ENCODE results near the gene SH3RF1. TPM values are rescaled to one million over a fixed set of nuclear protein-coding genes. Genes with fewer than 3 reads are reported as not detected.

Gene SH3RF1
- total RNA-seq, 1 donor from 2014 or later, result 35.2 TPM

GRCh38 chr4:169050284-169050683 is 220.5 kb downstream of the SH3RF1 start:
- no peak for DNase-seq
- no peak overlapping the region for H3K27ac Mint-ChIP-seq (ENCODE audit: unreplicated experiment)
- TF ChIP-seq CTCF (IDR thresholded peaks at IDR 0.05; ENCODE audit: partially characterized antibody, unreplicated experiment), result no peak
- no peak overlapping the region for H3K4me3 Mint-ChIP-seq (ENCODE audit: unreplicated experiment)
- H3K9me3 Mint-ChIP-seq (ENCODE audit: unreplicated experiment), result peaks cover 2% of the 10 kb centered on the region
- H3K36me3 Mint-ChIP-seq (ENCODE audit: unreplicated experiment), result peaks cover 5% of the 10 kb centered on the region
- H3K27me3 Mint-ChIP-seq (ENCODE audit: unreplicated experiment), result peaks cover 4% of the 10 kb centered on the region
- no peaks in the 10 kb centered on the region for H3K4me1 Mint-ChIP-seq (ENCODE audit: low read depth, unreplicated experiment)

GRCh38 chr4:169048868-169049414 is 221.8 kb downstream of the SH3RF1 start:
- no peak for DNase-seq
- no peaks in the 10 kb centered on the region for H3K4me1 Mint-ChIP-seq (ENCODE audit: low read depth, unreplicated experiment)
- H3K9me3 Mint-ChIP-seq (ENCODE audit: unreplicated experiment), result no peaks in the 10 kb centered on the region
- H3K36me3 Mint-ChIP-seq (ENCODE audit: unreplicated experiment), result peaks cover 5% of the 10 kb centered on the region
- TF ChIP-seq CTCF (IDR thresholded peaks at IDR 0.05; ENCODE audit: partially characterized antibody, unreplicated experiment), result no peak
- peaks cover 2% of the 10 kb centered on the region for H3K27me3 Mint-ChIP-seq (ENCODE audit: unreplicated experiment)
- H3K27ac Mint-ChIP-seq (ENCODE audit: unreplicated experiment), result no peak overlapping the region
- H3K4me3 Mint-ChIP-seq (ENCODE audit: unreplicated experiment), result no peak overlapping the region

- peaks cover under 1% of the 10 kb centered on the region for H3K27me3 Mint-ChIP-seq (ENCODE audit: unreplicated experiment)
- no peaks in the 10 kb centered on the region for H3K9me3 Mint-ChIP-seq (ENCODE audit: unreplicated experiment)
- H3K27ac Mint-ChIP-seq (ENCODE audit: unreplicated experiment), result no peak overlapping the region
- H3K4me1 Mint-ChIP-seq (ENCODE audit: low read depth, unreplicated experiment), result no peaks in the 10 kb centered on the region
- H3K4me3 Mint-ChIP-seq (ENCODE audit: unreplicated experiment), result no peak overlapping the region
- DNase-seq, result no peak
- TF ChIP-seq CTCF (IDR thresholded peaks at IDR 0.05; ENCODE audit: partially characterized antibody, unreplicated experiment), result no peak
- no peaks in the 10 kb centered on the region for H3K36me3 Mint-ChIP-seq (ENCODE audit: unreplicated experiment)
Measured at GRCh38 chr4:169047956-169048355, 222.8 kb downstream of the SH3RF1 start.

- H3K27ac Mint-ChIP-seq (ENCODE audit: unreplicated experiment), result no peak overlapping the region
- TF ChIP-seq CTCF (IDR thresholded peaks at IDR 0.05; ENCODE audit: partially characterized antibody, unreplicated experiment), result no peak
- H3K4me1 Mint-ChIP-seq (ENCODE audit: low read depth, unreplicated experiment), result no peaks in the 10 kb centered on the region
- H3K27me3 Mint-ChIP-seq (ENCODE audit: unreplicated experiment), result no peaks in the 10 kb centered on the region
- no peaks in the 10 kb centered on the region for H3K9me3 Mint-ChIP-seq (ENCODE audit: unreplicated experiment)
- no peak overlapping the region for H3K4me3 Mint-ChIP-seq (ENCODE audit: unreplicated experiment)
- no peak for DNase-seq
- H3K36me3 Mint-ChIP-seq (ENCODE audit: unreplicated experiment), result peaks cover 6% of the 10 kb centered on the region
Measured at GRCh38 chr4:169045862-169046584, 224.7 kb downstream of the SH3RF1 start.

- Mint-ChIP-seq H3K4me3 (ENCODE audit: unreplicated experiment) (no peak overlapping the region), H3K4me1 (ENCODE audit: low read depth, unreplicated experiment) (no peaks in the 10 kb centered on the region), H3K27ac (ENCODE audit: unreplicated experiment) (no peak overlapping the region), H3K27me3 (ENCODE audit: unreplicated experiment) (no peaks in the 10 kb centered on the region), H3K9me3 (ENCODE audit: unreplicated experiment) (no peaks in the 10 kb centered on the region), H3K36me3 (ENCODE audit: unreplicated experiment) (peaks cover 6% of the 10 kb centered on the region)
- no peak for DNase-seq
- no peak for TF ChIP-seq CTCF (IDR thresholded peaks at IDR 0.05; ENCODE audit: partially characterized antibody, unreplicated experiment)
Measured at GRCh38 chr4:169044714-169045447, 225.9 kb downstream of the SH3RF1 start.

Measured in glutamatergic neuron (in vitro differentiated cells).